GM12892 (cell line): ENCODE results near the gene KRABD2.

Experiments
- POLR2A ChIP-seq: IDR thresholded peaks from 2 replicates; pipeline ENCODE4 v1.6.1; 2011; ENCODE audit warnings: low read depth, low read length, control low read depth
- POLR2AphosphoS5 ChIP-seq: IDR thresholded peaks from 2 replicates; pipeline ENCODE4 v1.6.1; 2011; ENCODE audit warnings: low read depth, low read length, control low read depth
- TAF1 ChIP-seq: IDR thresholded peaks from 2 replicates; pipeline ENCODE4 v1.6.1; 2011; ENCODE audit warnings: low read depth, mild to moderate bottlenecking, control low read depth, low read length, borderline replicate concordance

GRCh38 chr17:8401107-8401506, 24.6 kb upstream of the KRABD2 start:
- TF ChIP-seq POLR2A (no peak), POLR2AphosphoS5 (no peak), TAF1 (no peak)
